Globus pallidus (tissue), 1 donor: ENCODE results near the gene PPIC.

Experiments used
- DNase-seq: peaks from one replicate; pipeline ENCODE4 v3.0.0-alpha.2; 2015; ENCODE audit warnings: low spot score

Gene PPIC

DNA sequence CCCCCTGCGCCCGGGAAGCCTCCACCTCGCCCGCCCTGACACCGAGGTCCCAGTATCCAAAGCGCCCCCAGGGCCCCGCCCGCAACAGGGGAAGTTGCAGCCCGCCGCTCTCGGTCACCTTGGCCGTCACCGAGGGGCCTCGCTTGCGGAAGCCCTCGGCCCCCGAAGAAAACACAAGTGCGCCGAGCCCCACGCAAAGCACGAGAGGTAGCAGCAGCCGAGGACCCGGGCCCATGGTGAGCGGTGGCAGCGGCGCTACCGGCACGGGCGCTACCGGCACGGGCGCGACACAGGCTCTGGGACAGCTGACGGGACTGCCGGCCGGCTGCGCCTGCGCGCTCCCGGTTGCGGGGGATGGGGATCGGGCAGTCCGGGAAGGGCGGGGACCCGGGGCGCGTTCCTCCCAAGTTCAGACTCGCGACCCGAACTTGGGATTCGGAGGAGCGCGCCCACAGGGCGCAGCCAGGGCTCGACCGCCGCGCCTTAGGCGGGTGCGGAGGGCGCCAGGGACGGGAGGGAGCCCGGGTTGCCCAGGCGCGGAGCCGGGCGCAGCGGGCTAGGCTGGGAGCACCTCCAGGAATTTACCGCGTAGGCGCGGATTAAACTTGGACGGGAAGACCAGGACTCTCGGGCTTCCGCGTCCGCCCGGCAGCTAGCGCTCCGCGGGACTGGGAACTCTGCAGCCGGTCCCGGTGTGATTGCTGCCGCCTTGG, at the start of gene PPIC:
PPIC (minus strand) TSS at position 335 of the 713 bp plus-strand sequence; CDS start at position 235, 100 bp downstream.
- DNase-seq = peak; percentile 33

GRCh38 chr5:123085638-123086286, 49.2 kb upstream of the PPIC start:
- DNase-seq = no peak

DNA sequence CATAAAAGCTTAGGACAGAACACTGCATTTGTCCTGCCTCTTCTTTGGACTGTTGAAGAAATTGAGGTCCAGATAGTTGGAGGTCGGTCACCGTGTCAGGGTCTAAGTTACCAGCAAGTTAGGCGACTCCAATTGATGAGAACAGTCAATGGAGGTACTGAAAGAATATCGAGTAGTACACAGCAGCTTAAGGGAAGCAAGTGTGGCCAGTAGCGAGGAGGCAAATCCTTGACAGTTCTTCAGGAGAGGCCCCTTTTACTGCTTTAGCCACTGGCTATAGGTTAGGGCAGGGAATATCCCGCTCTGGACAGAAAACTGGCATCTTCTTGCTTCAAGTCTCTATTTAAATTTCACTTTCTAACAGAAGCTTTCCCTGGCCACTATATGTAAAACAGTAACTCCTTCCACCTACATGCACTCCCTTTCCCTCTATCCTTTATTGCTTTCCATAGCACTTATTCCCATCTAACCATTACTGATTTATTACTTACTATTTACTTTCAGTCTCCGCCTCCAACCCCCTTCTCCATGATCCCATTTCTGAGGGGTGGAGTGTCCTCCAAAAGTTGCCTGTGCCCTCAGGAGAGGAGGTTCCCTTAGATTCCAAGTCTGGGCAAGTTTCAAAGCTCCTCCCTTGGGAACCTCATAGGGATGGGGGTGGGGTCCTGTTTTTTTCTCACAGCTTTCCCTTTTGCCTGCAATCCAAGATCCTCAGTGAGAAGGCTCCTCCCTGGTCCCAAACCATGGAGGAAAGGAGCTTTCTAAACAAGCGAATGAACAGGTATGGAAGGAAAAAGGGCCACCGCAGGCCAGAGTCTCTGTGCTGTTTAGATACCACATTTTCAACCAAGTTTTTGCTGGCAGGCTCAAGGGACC, 48.4 kb upstream of the PPIC start:
- DNase-seq = no peak

DNA sequence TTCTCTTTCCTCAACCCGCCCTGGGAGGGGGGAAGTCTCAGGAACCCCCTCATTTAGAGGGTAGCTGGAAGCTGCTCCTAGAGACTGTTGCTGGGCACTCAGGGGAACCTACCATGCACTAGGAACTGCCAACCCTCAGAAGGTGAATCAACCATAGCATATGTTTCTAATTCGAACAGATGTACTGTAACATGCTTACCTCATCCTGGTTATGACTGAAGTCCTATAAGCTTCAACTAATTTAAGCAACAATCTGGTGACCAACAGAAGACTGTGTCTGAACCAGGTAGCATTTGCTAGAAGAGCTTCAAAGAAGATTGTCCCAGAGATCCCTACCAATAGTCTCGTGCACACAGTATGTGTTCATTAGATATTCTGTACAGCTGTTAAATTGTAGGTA, 46.8 kb upstream of the PPIC start:
- DNase-seq = no peak

DNA sequence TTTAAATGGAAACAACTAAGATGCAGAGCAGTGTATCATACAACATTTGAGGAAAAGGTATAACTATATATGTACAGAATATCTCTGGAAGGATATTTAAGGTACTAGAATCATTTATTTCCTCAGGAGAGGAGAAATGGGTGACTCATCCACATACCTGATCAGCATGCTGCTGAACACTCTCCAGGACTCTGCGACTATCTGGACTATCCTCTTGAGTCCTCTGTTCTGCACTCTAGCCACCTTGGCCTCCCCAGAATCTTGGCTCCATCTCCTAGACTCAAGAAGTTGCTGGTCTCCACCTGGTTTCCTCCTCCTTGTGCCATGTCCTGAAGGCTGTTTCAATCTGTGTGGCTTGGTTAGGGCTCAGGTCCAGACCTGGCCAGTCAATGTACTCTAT, 43.7 kb upstream of the PPIC start:
- no peak for DNase-seq

- no peak for DNase-seq
Measured at GRCh38 chr5:123075521-123076163, 39.1 kb upstream of the PPIC start.

- DNase-seq = no peak
Measured at GRCh38 chr5:123068368-123068938, 31.9 kb upstream of the PPIC start.

GRCh38 chr5:123066016-123066415, 29.5 kb upstream of the PPIC start:
- DNase-seq = no peak

- DNase-seq = no peak
Measured at GRCh38 chr5:123059455-123059854, 22.9 kb upstream of the PPIC start.

DNA sequence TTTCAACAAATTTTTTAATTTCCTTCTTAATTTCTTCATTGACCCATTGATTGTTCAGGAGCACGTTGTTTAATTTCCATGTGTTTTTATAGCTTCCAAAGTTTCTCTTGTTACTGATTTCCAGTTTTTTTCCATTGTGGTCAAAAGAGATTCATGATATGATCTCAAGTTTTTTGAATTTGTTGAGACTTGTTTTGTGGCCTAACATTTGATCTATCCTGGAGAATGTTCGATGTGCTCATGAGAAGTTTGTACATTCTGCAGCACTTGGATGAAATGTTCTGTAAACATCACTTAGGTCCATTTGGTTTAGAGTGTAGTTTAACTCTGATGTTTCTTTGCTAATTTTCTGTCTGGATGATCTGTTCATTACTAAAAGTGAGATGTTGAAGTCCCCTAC, 14.7 kb upstream of the PPIC start:
- DNase-seq = no peak

- no peak for DNase-seq
Measured at GRCh38 chr5:123047706-123048105, 11.2 kb upstream of the PPIC start.

GRCh38 chr5:123046222-123046621, 9.7 kb upstream of the PPIC start:
- no peak for DNase-seq

DNA sequence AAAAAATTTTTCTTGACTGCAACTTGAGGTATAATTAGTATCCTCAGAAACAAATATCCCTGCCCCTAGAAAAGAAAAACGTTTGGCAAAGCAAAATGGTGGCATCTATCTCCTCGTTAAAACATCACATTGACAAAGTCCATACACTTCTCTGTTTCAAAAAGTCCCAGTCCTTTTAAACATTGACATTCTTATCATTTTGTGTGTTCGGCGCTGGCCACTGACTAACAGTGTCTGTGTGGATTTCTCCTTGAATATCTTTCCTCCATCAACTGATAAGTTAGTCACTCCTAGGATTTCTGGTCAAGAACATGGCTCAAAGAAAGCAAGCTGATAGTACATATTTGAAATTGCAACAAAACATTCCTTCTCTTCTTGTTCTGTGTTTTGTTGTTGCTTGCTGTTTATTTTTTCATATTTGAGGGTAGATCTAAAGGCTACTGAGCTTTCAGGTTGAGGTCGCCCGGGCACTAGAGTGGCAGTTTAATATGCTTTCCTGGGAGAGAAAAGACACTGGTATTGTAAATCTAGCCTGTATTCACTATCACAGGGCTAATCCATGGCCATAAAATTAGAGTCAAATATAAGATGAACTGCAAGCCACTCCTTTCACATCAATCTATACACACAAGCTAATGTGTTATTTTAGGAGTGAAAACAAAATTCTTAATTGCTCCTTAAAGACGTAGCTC, 8.5 kb upstream of the PPIC start:
- DNase-seq = no peak

- no peak for DNase-seq
Measured at GRCh38 chr5:123039673-123040072, 3.1 kb upstream of the PPIC start.

- DNase-seq = no peak
Measured at GRCh38 chr5:123037104-123037418, 536 bp upstream of the PPIC start.

- peak; percentile 16 for DNase-seq
Measured at GRCh38 chr5:123035918-123036390, 571 bp downstream of the PPIC start.

- DNase-seq = peak; percentile 14
Measured at GRCh38 chr5:123035360-123035917, 1.1 kb downstream of the PPIC start.

DNA sequence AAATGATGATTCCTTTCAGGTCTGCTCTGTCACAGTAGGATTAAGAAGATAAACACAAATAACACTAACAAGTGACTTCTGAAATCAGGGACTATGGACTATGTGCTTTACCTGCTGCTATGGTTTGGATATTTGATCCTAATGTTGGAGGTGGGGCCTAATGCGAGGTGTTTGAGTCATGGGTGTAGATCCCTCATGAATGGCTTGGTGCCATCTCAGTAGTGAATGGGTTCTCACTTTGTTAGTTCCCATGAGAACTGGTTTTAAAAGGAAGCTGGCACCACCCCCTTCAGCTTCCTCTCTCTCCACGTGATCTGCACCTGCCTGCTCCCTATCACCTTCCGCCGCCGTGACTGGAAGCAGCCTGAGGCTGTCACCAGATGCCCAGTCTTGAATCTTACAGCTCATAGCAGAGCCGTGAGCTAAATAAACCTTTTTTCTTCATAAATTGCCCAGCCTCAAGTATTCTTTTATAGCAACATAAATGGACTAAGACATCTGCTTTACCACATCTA, 3.3 kb downstream of the PPIC start:
- no peak for DNase-seq

DNA sequence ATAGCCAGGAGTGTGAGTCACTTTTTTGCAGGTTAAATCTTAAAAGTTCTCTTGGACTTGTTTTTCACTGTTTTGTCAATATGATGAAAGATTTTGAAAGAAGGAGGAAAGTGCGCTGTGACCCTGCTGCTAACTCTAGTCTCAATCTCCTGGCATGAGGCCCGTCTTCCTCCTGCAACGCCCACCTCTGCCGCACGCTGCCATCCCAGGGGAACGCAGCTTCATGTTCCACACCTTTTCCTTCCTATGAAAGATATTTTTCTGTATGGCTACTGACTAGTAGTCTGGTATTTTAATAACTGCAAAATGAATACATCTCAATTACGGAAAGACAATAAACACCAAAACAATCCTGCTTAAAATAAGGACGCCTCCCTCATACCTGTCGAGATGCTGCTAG, 8.3 kb downstream of the PPIC start:
- DNase-seq = no peak

DNA sequence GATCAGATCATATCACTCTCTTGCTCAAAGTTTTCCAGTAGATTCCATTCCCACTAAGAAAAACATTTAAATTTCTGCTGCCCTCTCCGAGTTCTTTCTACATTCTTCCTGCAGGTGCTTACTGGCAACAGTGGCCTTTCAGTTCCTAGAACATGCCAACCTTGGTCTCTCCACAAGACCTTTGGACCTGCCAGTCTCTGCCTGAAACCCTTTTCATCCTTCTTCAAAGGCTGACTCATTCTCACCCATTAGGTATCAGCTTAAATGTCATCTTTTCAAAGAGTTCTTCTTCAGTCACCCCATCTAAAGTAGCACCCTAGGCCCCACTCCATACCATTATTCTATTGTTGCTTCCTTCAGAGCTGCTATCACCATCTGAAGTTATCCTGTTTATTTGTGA, 21.8 kb downstream of the PPIC start:
- no peak for DNase-seq

DNA sequence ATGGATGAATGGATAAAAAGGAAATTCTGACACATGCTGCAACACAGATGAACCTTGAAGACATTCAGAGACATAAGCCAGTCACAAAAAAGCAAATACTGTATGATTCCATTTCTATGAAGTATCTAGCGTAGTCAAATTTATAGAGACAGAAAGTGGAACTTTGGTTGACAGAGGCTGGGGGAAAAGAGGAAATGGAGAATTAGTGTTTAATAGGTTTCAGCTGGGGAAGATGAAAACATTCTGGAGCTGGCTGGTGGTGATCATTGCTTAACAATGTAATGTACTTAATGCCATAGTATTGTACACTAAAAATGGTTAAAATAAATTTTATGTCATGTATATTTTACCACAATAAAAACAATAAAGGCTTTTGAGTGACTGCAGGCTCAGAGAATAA, 24.2 kb downstream of the PPIC start:
- DNase-seq = no peak
